Endothelial cell of umbilical vein (primary cell): Measurements from ENCODE around the gene TPSG1. TPM values are rescaled to one million over a fixed set of nuclear protein-coding genes. Genes with fewer than 3 reads are reported as not detected.

Experiments used
- BruUV-seq: library from RNA; stranded (reverse); fragments of 400-500 nt; replicated peaks from 2 replicates; lab custom pipeline; 2021; lab: Mats Ljungman, UMichigan
- CTCF ChIA-PET: fragments of 300-600, 350-600 bp; sonication (Branson Sonifier 250); formaldehyde crosslinking; loops from one replicate; lab custom pipeline; 2021; ENCODE audit warnings: antibody characterized with exemption, inconsistent platforms; lab: Charles Lee
- POLR2A ChIA-PET: fragments of 300-600, 350-600 bp; sonication (Branson Sonifier 250); formaldehyde crosslinking; loops from one replicate; lab custom pipeline; 2021; ENCODE audit warnings: antibody characterized with exemption, inconsistent platforms; lab: Charles Lee
- DNase-seq: peaks from one replicate; pipeline ENCODE4 v3.0.0-alpha.2; 2011; ENCODE audit warnings: low read depth, low spot score
- FAIRE-seq: peaks from 2 replicates; lab custom pipeline; 2011; peaks lifted over from hg19 to GRCh38; lab: Jason Lieb, UNC
- H2AFZ ChIP-seq: 2 replicates; pipeline ENCODE4 v1.6.0; 2012; ENCODE audit warnings: low read depth, low read length, control low read depth, inconsistent platforms
- H3K27ac ChIP-seq: 2 replicates; pipeline ENCODE4 v1.5.1; 2011; ENCODE audit warnings: low read depth, mild to moderate bottlenecking, control low read depth, low read length, moderate library complexity; ENCODE audit not compliant: insufficient read depth
- H3K27me3 ChIP-seq, 2 experiments: 2 replicates each; pipeline versions ENCODE4 v1.6.0 to v1.6.1; 2011; ENCODE audit warnings: low read length in 2 of 2, mixed read lengths in 1 of 2; ENCODE audit not compliant: control insufficient read depth in 2 of 2, insufficient read depth in 2 of 2
- H3K36me3 ChIP-seq, 2 experiments: 2 replicates in 1 of 2; 3 replicates in 1 of 2; pipeline ENCODE4 v1.5.1; 2011; ENCODE audit warnings: low read length in 2 of 2, mild to moderate bottlenecking in 1 of 2, moderate library complexity in 1 of 2; ENCODE audit not compliant: control insufficient read depth in 2 of 2, insufficient read depth in 2 of 2; ENCODE audit errors: extremely low read depth in 1 of 2
- H3K4me1 ChIP-seq: 3 replicates; pipeline ENCODE4 v1.5.1; 2011; ENCODE audit warnings: mild to moderate bottlenecking, low read length; ENCODE audit not compliant: control insufficient read depth, insufficient read depth; ENCODE audit errors: extremely low read depth
- H3K4me2 ChIP-seq: 2 replicates; pipeline ENCODE4 v1.6.1; 2011; ENCODE audit warnings: low read length, control low read depth, mixed read lengths; ENCODE audit not compliant: insufficient read depth
- H3K4me3 ChIP-seq, 3 experiments: fragments of 200-600 bp in 1 of 3; sonication (generic), shearing (Covaris generic) in 1 of 3; replicated peaks in 1 of 3; 2 replicates each; pipeline ENCODE4 v1.5.1; 2011 to 2016; ENCODE audit warnings: control low read depth in 3 of 3, low read length in 3 of 3, mild to moderate bottlenecking in 2 of 3, inconsistent platforms in 1 of 3, low read depth in 1 of 3, moderate library complexity in 1 of 3; ENCODE audit not compliant: insufficient read depth in 1 of 3
- H3K79me2 ChIP-seq: 2 replicates; pipeline ENCODE4 v1.6.0; 2012; ENCODE audit warnings: low read length, inconsistent platforms; ENCODE audit not compliant: control insufficient read depth, insufficient read depth
- H3K9ac ChIP-seq: replicated peaks from 2 replicates; pipeline ENCODE3; 2011; ENCODE audit warnings: low read length, control low read depth; ENCODE audit not compliant: insufficient read depth; ENCODE audit errors: extremely low read depth
- H3K9me1 ChIP-seq: replicated peaks from 3 replicates; pipeline ENCODE4 v1.6.0; 2011; ENCODE audit warnings: mild to moderate bottlenecking, low read length; ENCODE audit not compliant: control insufficient read depth, insufficient read depth; ENCODE audit errors: extremely low read depth
- H3K9me3 ChIP-seq: replicated peaks from 2 replicates; pipeline ENCODE4 v1.5.1; 2012; ENCODE audit warnings: low read length, inconsistent platforms; ENCODE audit not compliant: control insufficient read depth, insufficient read depth
- H4K20me1 ChIP-seq: replicated peaks from 2 replicates; pipeline ENCODE3; 2011; ENCODE audit warnings: mild to moderate bottlenecking, low read length; ENCODE audit not compliant: control insufficient read depth, insufficient read depth; ENCODE audit errors: extremely low read depth
- EZH2 ChIP-seq: IDR thresholded peaks from 2 replicates; pipeline ENCODE4 v1.6.1; 2012; ENCODE audit warnings: borderline replicate concordance, low read depth, mild to moderate bottlenecking, moderate library complexity, low read length, inconsistent platforms; ENCODE audit not compliant: severe bottlenecking
- FOS ChIP-seq: IDR thresholded peaks from 2 replicates; pipeline ENCODE4 v1.6.1; 2011; ENCODE audit warnings: mild to moderate bottlenecking, low read length, moderate library complexity, borderline replicate concordance; ENCODE audit not compliant: insufficient read depth
- GATA2 ChIP-seq: IDR thresholded peaks from 2 replicates; pipeline ENCODE4 v1.7.0; 2011; ENCODE audit warnings: low read depth, mild to moderate bottlenecking, moderate library complexity, mixed read lengths, low read length; ENCODE audit not compliant: insufficient read length, insufficient read depth
- JUN ChIP-seq: IDR thresholded peaks from 2 replicates; pipeline ENCODE4 v1.6.1; 2011; ENCODE audit warnings: borderline replicate concordance, low read depth; ENCODE audit not compliant: insufficient read length, insufficient read depth
- MYC ChIP-seq: IDR thresholded peaks from one replicate; pipeline ENCODE4 v1.6.1; 2011; ENCODE audit warnings: mild to moderate bottlenecking, low read depth, low read length
- POLR2A ChIP-seq: IDR thresholded peaks from 2 replicates; pipeline ENCODE4 v1.6.1; 2012; ENCODE audit warnings: low read depth, mild to moderate bottlenecking, control low read depth, low read length
- POLR2AphosphoS5 ChIP-seq: IDR thresholded peaks from 2 replicates; pipeline ENCODE4 v1.6.1; 2012; ENCODE audit warnings: low read depth, mild to moderate bottlenecking, control low read depth, low read length, moderate library complexity; ENCODE audit not compliant: insufficient read depth
- dilution Hi-C: fragments of 300-500 bp; cut with MboI; formaldehyde crosslinking; loops from one replicate; pipeline ENCODE4 v1.15.0; 2019; ENCODE audit warnings: low sequenced_read_pairs; ENCODE audit not compliant: extremely low pct_ligation_motif_present
- intact Hi-C: fragments of 100-400 bp; cut with micrococcal nuclease; formaldehyde crosslinking; loops from one replicate; pipeline ENCODE4 v1.10.0; 2022
- polyA plus RNA-seq, 4 experiments: library from polyadenylated mRNA; depleted of rRNA in 3 of 4; stranded (reverse) in 3 of 4; unstranded in 1 of 4; fragments of >200 nt; gene quantifications; 2 replicates each; pipeline versions ENCODE4 v1.2.1 to v1.2.3, GENCODE V29; 2011 to 2012; ENCODE audit warnings: missing spikeins in 1 of 4
- total RNA-seq: library from RNA; stranded (reverse); gene quantifications from 2 replicates; pipeline ENCODE4 v1.2.3, GENCODE V29; 2021
- TF ChIP-seq, protein P1 (sequence below), 2 donors: IDR thresholded peaks; 1 replicate in 1 of 2; 2 replicates in 1 of 2; pipeline ENCODE4 v1.5.1; 2011; ENCODE audit warnings: low read length in 2 of 2, mild to moderate bottlenecking in 2 of 2, moderate library complexity in 2 of 2, control low read depth in 1 of 2, inconsistent platforms in 1 of 2, low read depth in 1 of 2; ENCODE audit not compliant: insufficient read depth in 1 of 2; ENCODE audit errors: extremely low read depth in 1 of 2
- TF ChIP-seq, protein P2 (sequence below): IDR thresholded peaks from 2 replicates; pipeline ENCODE4 v1.6.1; 2011; ENCODE audit not compliant: insufficient read depth, insufficient read length

The TPSG1 gene
- total and polyA plus RNA-seq, 2 donors (not counting 3 experiments of a cell fraction or from before 2014, with no cell fraction given) = not detected

- intact Hi-C loops (loop anchor here (5.0 kb wide), 1 partner anchor 693 kb away; the partner anchor contains the start of gene HS3ST6), dilution Hi-C loops (no loop called here)
- Histone ChIP-seq H3K9me3 (no peaks in the 10 kb centered on the region), H2AFZ (no peak overlapping the region), H3K27ac (no peak overlapping the region), H3K79me2 (no peaks in the 10 kb centered on the region), H4K20me1 (no peaks in the 10 kb centered on the region), H3K4me1 (no peaks in the 10 kb centered on the region), H3K4me3 (no peak overlapping the region), H3K27me3 (no peaks in the 10 kb centered on the region), H3K9me1 (no peaks in the 10 kb centered on the region), H3K9ac (no peak overlapping the region), H3K36me3 (no peaks in the 10 kb centered on the region), H3K4me2 (no peak overlapping the region)
- no peak for DNase-seq
- TF ChIP-seq JUN = no peak
- TF ChIP-seq GATA2 = no peak
- TF ChIP-seq, protein P1, sequence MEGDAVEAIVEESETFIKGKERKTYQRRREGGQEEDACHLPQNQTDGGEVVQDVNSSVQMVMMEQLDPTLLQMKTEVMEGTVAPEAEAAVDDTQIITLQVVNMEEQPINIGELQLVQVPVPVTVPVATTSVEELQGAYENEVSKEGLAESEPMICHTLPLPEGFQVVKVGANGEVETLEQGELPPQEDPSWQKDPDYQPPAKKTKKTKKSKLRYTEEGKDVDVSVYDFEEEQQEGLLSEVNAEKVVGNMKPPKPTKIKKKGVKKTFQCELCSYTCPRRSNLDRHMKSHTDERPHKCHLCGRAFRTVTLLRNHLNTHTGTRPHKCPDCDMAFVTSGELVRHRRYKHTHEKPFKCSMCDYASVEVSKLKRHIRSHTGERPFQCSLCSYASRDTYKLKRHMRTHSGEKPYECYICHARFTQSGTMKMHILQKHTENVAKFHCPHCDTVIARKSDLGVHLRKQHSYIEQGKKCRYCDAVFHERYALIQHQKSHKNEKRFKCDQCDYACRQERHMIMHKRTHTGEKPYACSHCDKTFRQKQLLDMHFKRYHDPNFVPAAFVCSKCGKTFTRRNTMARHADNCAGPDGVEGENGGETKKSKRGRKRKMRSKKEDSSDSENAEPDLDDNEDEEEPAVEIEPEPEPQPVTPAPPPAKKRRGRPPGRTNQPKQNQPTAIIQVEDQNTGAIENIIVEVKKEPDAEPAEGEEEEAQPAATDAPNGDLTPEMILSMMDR (IDR thresholded peaks at IDR 0.05; ENCODE audit: extremely low read depth in 1 of 2, insufficient read depth in 1 of 2, low read depth in 1 of 2, low read length in 2 of 2) = no peak
- TF ChIP-seq POLR2AphosphoS5 = no peak
- no peak for TF ChIP-seq EZH2
- TF ChIP-seq POLR2A = no peak
- no peak for TF ChIP-seq MYC
- no peak for TF ChIP-seq FOS
- TF ChIP-seq, protein P2, sequence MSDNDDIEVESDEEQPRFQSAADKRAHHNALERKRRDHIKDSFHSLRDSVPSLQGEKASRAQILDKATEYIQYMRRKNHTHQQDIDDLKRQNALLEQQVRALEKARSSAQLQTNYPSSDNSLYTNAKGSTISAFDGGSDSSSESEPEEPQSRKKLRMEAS = no peak
- no TSS peak for BruUV-seq
- POLR2A ChIA-PET = no interaction called here
- CTCF ChIA-PET = no interaction called here
- no peak for FAIRE-seq
Observed at GRCh38 chr16:1224558-1224957, 510 bp downstream of the TPSG1 start.
